HepG2 (cell line): ENCODE data around the gene CS. TPM values are rescaled to one million over a fixed set of nuclear protein-coding genes. Genes with fewer than 3 reads are reported as not detected.

Source experiments
- AHR ChIP-seq: IDR thresholded peaks from 2 replicates; pipeline ENCODE4 v1.6.1; 2018; ENCODE audit warnings: missing genetic modification reagents, missing compliant biosample characterization
- HMGXB3 ChIP-seq: sonication (generic); formaldehyde crosslinking; IDR thresholded peaks from 2 replicates; pipeline ENCODE4 v1.4.0; 2020; ENCODE audit warnings: missing genetic modification reagents, borderline replicate concordance
- MAFG ChIP-seq: sonication (generic); formaldehyde crosslinking; IDR thresholded peaks from 2 replicates; pipeline ENCODE4 v1.5.1; 2020; ENCODE audit warnings: mild to moderate bottlenecking, missing genetic modification reagents
- MAZ ChIP-seq, 2 experiments: sonication (generic) in 1 of 2; formaldehyde crosslinking in 1 of 2; IDR thresholded peaks; 2 replicates each; pipeline versions ENCODE4 v1.5.0 to v1.6.1; 2012 to 2020; ENCODE audit warnings: low read depth in 2 of 2, mild to moderate bottlenecking in 2 of 2, borderline replicate concordance in 1 of 2, improper control_type of control experiment in 1 of 2, low read length in 1 of 2, missing genetic modification reagents in 1 of 2, moderate library complexity in 1 of 2
- NFKBIZ ChIP-seq: IDR thresholded peaks from 2 replicates; pipeline ENCODE4 v1.6.1; 2018; ENCODE audit warnings: missing genetic modification reagents, missing compliant biosample characterization
- NR2F2 ChIP-seq: IDR thresholded peaks from 2 replicates; pipeline ENCODE4 v1.6.1; 2012; ENCODE audit warnings: low read depth, inconsistent platforms, borderline replicate concordance
- RARG ChIP-seq: sonication (generic); formaldehyde crosslinking; IDR thresholded peaks from 2 replicates; pipeline ENCODE4 v1.4.0; 2020; ENCODE audit warnings: low read depth, mild to moderate bottlenecking, missing genetic modification reagents
- SMAD9 ChIP-seq: sonication (generic); formaldehyde crosslinking; IDR thresholded peaks from 2 replicates; pipeline ENCODE4 v1.5.1; 2020; ENCODE audit warnings: mild to moderate bottlenecking, missing genetic modification reagents
- SNRNP70 ChIP-seq: fragments of 200-400 bp; formaldehyde crosslinking; IDR thresholded peaks from 2 replicates; pipeline ENCODE4 v1.6.1; 2017; ENCODE audit warnings: mild to moderate bottlenecking, low read depth, low read length, moderate library complexity
- ZNF354B ChIP-seq: sonication (generic); formaldehyde crosslinking; IDR thresholded peaks from 2 replicates; pipeline ENCODE4 v1.8.0; 2022; ENCODE audit warnings: mild to moderate bottlenecking, missing genetic modification reagents
- ZNF44 ChIP-seq: sonication (generic); formaldehyde crosslinking; IDR thresholded peaks from 2 replicates; pipeline ENCODE4 v1.5.1; 2020; ENCODE audit warnings: mild to moderate bottlenecking, missing genetic modification reagents
- ZNF639 ChIP-seq: conservative IDR thresholded peaks from 2 replicates; pipeline ENCODE4 v1.6.1; 2018; ENCODE audit warnings: missing genetic modification reagents
- polyA plus RNA-seq, 8 experiments: library from polyadenylated mRNA; depleted of rRNA in 3 of 8; stranded (reverse) in 7 of 8; unstranded in 1 of 8; fragments of >200 nt; fragmentation: Illumina TruSeq in 4 of 8; extraction: Trizol in 4 of 8; gene quantifications; 2 replicates each; pipeline versions ENCODE4 v1.2.1 to v1.2.3, GENCODE V29; 2011 to 2016; ENCODE audit warnings: low read depth in 4 of 8, missing spikeins in 1 of 8, mixed read lengths in 1 of 8; ENCODE audit not compliant: insufficient read depth in 1 of 8
- total RNA-seq, 5 experiments: library from RNA; depleted of rRNA; stranded (reverse); fragments of >200 nt; fragmentation: Illumina TruSeq; extraction: Trizol; gene quantifications; 2 replicates each; pipeline ENCODE4 v1.2.3, GENCODE V29; 2016; ENCODE audit warnings: low read depth in 1 of 5
- TF ChIP-seq, protein P1 (sequence below): sonication (generic); formaldehyde crosslinking; IDR thresholded peaks from 2 replicates; pipeline ENCODE4 v1.4.0; 2020; ENCODE audit warnings: missing genetic modification reagents
- TF ChIP-seq, protein P2 (sequence below): IDR thresholded peaks from 2 replicates; pipeline ENCODE4 v1.6.1; 2016
- TF ChIP-seq, protein P3 (sequence below): sonication (generic); formaldehyde crosslinking; IDR thresholded peaks from 2 replicates; pipeline ENCODE4 v1.4.0; 2020; ENCODE audit warnings: mild to moderate bottlenecking, missing genetic modification reagents

CS gene
- total and polyA plus RNA-seq, 2 of the 13 experiments (the other 11 are each of a cell fraction or from before 2014, with no cell fraction given): 173 to 175 TPM

- TF ChIP-seq MAFG (CRISPR knock-in tag) (no peak), AHR (CRISPR knock-in tag) (no peak), RARG (CRISPR knock-in tag) (no peak), MAZ (IDR thresholded peaks at IDR 0.05; ENCODE audit: borderline replicate concordance, low read depth, low read length) (no peak; the same call in 1 of the 2 replicates), MAZ (CRISPR knock-in tag; IDR thresholded peaks at IDR 0.05; ENCODE audit: low read depth) (peak; percentile 88), ZNF44 (CRISPR knock-in tag) (peak; percentile 83), HMGXB3 (no peak), SNRNP70 (no peak), NFKBIZ (no peak; the same call in 1 of the 2 replicates), SMAD9 (CRISPR knock-in tag) (no peak), ZNF354B (CRISPR knock-in tag) (no peak), ZNF639 (CRISPR knock-in tag) (no peak), NR2F2 (peak; percentile 10; the same call in 1 of the 2 replicates)
- TF ChIP-seq, protein P1, sequence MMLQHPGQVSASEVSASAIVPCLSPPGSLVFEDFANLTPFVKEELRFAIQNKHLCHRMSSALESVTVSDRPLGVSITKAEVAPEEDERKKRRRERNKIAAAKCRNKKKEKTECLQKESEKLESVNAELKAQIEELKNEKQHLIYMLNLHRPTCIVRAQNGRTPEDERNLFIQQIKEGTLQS (CRISPR knock-in tag): peak; percentile 27; the same call in 1 of the 2 replicates
- TF ChIP-seq, protein P2, sequence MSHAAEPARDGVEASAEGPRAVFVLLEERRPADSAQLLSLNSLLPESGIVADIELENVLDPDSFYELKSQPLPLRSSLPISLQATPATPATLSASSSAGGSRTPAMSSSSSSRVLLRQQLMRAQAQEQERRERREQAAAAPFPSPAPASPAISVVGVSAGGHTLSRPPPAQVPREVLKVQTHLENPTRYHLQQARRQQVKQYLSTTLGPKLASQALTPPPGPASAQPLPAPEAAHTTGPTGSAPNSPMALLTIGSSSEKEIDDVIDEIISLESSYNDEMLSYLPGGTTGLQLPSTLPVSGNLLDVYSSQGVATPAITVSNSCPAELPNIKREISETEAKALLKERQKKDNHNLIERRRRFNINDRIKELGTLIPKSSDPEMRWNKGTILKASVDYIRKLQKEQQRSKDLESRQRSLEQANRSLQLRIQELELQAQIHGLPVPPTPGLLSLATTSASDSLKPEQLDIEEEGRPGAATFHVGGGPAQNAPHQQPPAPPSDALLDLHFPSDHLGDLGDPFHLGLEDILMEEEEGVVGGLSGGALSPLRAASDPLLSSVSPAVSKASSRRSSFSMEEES: peak; percentile 88
- TF ChIP-seq, protein P3, sequence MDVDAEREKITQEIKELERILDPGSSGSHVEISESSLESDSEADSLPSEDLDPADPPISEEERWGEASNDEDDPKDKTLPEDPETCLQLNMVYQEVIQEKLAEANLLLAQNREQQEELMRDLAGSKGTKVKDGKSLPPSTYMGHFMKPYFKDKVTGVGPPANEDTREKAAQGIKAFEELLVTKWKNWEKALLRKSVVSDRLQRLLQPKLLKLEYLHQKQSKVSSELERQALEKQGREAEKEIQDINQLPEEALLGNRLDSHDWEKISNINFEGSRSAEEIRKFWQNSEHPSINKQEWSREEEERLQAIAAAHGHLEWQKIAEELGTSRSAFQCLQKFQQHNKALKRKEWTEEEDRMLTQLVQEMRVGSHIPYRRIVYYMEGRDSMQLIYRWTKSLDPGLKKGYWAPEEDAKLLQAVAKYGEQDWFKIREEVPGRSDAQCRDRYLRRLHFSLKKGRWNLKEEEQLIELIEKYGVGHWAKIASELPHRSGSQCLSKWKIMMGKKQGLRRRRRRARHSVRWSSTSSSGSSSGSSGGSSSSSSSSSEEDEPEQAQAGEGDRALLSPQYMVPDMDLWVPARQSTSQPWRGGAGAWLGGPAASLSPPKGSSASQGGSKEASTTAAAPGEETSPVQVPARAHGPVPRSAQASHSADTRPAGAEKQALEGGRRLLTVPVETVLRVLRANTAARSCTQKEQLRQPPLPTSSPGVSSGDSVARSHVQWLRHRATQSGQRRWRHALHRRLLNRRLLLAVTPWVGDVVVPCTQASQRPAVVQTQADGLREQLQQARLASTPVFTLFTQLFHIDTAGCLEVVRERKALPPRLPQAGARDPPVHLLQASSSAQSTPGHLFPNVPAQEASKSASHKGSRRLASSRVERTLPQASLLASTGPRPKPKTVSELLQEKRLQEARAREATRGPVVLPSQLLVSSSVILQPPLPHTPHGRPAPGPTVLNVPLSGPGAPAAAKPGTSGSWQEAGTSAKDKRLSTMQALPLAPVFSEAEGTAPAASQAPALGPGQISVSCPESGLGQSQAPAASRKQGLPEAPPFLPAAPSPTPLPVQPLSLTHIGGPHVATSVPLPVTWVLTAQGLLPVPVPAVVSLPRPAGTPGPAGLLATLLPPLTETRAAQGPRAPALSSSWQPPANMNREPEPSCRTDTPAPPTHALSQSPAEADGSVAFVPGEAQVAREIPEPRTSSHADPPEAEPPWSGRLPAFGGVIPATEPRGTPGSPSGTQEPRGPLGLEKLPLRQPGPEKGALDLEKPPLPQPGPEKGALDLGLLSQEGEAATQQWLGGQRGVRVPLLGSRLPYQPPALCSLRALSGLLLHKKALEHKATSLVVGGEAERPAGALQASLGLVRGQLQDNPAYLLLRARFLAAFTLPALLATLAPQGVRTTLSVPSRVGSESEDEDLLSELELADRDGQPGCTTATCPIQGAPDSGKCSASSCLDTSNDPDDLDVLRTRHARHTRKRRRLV (CRISPR knock-in tag): no peak; the same call in 1 of the 2 replicates
Measured at GRCh38 chr12:56315622-56316473, 15.7 kb upstream of the CS start, which contains the start of gene CNPY2 (continued).
